GM19463 (cell line): ENCODE data around the gene KCNJ11.

Experiments
- ATAC-seq: cut with Tn5 transposase; IDR thresholded peaks from one replicate; pipeline ENCODE4 v1.9.1; 2021; ENCODE audit warnings: mild to moderate bottlenecking, moderate library complexity; ENCODE audit not compliant: unreplicated experiment

KCNJ11 gene

DNA sequence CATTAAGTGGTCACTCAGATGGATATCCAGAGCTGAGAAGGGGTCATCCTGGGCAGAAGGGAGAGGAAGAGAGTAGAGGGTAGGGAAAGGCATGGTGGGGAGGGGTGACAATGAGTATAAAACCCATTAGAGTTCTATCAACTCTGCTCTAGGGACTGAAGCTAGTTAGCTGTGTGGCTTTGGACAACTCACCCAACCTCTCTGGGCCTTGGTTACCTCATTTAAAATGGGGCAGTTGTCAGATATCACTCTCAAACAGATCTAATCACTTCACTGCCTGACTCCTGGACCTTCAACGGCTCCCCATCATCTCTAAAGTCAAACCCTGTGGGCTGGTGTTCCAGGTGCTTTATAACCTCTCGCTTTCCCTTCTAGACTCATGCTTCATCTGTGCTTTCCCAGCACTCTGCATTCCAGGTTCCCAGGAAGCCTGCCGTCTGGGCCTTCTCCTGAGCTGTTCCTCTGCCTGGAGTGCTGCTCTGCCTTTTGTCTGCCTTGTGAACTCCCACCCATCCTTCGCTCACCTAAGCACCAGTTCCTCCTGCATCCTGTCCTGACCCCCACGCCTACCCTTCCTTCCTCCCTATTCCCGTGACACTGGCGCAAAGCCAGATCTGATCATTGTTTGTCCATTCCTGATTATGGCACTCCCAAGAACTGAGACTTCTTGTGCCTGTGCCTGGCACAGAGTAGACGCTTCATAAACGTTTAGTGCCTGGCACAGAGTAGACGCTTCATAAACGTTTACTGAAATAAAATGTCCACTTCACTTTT lies 22.3 kb upstream of the KCNJ11 start:
- ATAC-seq = no peak

DNA sequence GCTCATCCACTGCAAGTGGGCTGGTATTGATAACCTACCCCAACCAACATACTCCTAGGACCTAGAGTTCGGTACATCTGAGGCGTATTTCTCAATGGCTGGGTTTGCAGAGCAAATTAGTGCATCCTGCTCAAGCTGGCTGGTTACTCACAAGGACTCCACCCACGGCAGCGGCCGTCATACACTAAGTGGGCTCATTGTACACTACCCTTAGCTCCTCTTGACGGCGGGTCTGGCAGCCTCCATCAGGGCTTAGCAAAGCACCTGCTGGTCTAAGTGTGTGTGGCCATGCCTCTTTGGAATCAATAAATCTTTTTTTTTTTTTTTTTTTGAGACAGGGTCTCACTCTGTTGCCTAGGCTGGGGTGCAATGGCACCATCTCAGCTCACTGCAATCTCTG lies 20.2 kb upstream of the KCNJ11 start:
- ATAC-seq = no peak

DNA sequence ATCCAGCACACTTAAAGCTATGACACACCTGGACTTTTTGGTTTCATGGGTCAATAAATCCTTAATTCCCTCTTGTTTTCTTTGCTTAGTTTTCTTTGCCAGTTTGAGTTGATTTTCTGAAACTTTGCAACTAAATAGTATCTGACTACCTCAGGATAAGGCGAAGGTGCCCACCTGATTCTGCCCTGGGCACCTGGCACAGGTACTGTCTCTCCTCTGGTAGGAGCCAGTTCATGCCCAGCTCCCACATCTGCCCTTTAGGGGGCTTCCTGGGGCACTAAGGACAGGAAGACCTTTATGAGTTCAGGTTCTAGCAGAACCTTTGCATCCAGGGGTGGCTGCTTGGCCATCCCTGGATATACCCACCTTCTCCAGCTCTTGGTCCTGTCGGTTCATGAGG lies 19.6 kb upstream of the KCNJ11 start:
- no peak for ATAC-seq

DNA sequence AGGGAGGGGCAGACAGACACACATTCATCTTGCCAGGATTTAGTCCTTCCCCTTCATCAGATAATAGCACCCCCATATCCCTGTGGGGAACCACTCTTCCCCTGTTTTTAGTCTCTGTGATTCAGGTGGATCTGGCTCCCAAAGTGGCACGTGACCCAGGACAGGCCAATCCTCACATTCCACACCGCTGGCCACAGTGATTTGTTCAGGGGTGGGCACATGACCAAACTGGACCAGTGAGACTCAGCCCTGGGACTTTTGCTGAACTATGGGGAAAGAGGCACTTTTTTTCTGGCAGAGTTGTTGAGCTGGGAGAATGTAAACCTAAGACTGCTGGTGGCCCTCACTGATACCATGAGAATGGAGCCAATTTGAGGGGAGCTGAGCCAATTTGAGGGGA lies 19.1 kb upstream of the KCNJ11 start:
- ATAC-seq = no peak

DNA sequence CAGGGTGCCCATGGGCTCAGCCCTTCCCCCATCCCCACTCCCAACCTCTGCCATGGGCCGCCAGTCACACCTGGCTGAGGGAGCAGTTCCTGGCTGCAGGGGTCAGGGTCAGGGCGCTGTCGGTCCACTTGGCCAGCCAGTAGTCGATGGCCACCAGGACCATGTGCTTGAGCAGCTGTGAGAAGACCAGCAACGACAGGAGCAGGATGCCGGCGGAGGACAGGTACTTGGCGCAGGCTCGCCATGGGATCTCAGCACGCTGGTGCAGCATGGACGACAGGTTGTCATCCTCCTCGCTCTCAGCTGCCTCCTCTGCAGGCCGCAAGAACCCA lies 18.3 kb upstream of the KCNJ11 start:
- no peak for ATAC-seq

DNA sequence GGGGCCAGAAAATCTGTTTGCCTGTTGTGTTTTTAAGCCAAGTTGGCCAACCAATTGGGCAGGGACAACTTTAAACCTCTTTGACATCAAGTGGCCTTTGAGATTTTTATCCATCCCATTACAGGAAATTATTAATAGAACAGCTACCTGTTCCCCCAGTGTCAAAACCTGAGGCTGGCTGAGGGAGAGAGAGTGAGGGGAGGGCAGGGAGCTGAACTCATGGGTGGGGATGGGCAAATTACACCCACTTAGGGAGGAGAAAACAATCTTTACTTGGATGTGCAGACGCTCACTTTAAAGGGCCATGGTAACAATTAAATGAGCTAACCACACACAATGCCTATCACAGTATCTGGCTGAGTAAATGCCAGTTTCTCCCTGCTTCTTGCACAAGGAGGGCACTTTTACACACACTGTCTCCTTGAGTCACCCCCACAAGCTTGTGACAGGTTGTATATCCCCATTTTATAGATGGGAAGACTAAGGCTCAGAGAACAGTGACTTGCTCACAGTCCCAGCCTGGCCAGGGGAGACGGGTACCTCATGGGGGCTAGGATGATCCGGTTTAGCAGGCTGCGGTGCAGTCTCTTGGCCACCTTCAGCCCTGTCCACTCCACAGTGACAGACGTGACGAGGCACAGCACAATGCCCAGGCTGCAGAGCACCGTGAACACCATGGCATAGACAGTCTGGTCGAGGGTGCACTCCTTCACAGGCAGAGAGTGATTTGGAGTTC lies 17.8 kb upstream of the KCNJ11 start:
- no peak for ATAC-seq

DNA sequence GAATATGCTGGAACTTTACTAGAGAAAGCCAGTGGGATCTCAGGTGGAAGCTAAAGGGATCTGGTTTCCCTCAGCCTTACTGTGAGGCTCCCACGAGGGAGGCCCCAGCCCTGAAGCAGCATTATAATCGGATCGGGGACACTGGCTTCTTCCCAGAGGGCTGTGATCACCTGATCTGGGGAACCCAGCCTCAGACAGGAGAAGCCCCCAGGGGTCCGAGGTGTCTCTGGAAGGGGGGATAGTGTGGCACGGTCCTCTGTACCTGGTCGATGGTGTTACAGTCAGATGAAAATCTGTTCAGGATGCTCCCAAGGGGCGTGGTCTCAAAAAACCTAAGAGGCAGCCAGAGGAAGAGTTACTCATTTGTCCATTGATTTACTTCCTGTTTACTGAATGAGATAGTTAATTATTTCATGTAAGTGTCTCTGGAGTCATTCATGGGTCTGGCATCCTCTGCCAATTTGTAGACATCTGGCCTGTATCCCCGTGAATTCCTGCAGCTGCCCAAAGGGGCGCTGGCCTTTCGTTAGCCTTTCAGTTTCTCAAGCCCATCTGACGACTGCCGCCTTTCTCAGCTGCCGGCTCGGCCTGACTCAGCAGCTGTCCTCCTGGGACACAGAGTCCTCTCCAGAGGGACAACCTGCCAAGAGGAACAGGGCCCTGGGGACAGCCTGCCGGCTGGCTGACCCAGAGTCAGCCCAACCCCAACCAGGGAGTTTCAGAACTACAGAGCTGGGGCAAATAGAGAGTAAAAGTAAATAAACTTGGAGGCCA lies 17.0 kb upstream of the KCNJ11 start:
- ATAC-seq = peak; percentile 71

DNA sequence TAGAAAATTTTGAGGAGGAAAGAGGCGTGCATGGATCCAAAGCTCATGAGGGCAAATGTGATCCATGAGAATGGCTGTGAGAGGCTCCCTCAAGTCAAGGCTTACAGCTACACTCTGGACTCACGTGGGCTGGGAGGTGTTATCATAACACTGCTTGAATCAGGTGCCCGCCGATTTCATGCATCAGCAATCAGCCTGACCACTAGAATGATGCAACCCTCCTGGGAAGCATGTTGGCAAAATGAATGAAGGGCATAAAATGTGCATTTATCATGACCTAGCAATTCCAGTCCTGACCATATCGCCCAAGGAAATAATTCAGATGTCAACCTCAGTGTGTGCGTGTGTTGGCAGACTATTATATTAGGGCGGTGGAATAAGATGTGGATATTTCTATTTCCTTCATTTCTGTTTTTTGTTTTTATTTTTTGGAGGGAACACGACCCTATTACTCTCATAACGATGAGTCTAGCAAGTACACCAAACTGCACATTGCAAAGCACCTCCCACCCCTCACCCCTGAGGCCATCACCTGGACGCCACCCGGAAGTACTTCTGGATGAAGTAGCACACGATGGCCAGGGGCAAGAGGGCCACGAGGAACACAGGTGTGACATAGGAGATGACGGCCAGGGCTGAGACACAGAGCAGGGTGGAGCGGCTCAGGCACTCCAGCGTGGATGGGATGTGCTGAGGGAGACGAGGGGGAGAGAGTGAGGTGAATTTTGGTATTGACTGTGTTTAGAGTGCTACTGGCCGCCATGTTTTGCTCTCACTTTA lies 15.7 kb upstream of the KCNJ11 start:
- no peak for ATAC-seq

DNA sequence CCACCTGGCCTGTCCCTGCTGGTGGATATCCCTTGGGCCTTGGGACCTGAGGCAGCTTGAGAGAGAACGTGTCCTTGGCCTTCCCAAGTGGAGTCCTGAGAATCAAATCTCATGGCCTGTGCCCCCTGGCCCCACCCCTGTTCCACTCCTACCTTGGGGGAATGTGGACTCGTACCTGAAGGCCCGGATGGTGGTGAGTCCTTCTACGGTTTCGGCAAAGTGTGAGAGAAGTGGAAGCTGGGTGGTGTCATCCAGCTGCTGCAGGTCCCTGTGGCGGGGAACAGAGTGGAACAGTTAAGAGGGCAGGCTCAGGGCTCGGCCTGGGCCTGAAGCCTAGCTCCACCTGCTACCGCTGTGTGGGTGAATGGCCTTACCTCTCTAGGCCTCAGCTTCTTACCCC lies 14.0 kb upstream of the KCNJ11 start:
- ATAC-seq = no peak

DNA sequence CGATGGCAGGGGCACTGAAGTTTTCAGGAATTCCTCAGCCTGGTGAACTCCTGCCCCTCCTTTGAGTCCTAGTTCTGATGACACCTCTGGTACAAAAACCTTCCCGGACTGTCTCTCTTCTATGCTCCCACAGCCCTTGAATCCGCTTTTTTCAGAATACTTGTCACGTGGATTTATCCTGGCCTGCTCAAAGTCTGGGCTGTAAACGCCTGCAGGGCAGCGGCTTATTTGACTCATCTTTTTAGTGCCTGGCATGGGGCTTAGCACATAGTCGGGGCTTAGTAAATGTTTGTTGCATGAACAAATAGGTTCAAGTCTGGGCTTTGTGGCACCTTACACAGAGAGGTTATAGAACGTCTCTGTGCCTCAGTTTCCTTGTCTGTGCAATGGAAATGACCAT lies 13.4 kb upstream of the KCNJ11 start:
- no peak for ATAC-seq

DNA sequence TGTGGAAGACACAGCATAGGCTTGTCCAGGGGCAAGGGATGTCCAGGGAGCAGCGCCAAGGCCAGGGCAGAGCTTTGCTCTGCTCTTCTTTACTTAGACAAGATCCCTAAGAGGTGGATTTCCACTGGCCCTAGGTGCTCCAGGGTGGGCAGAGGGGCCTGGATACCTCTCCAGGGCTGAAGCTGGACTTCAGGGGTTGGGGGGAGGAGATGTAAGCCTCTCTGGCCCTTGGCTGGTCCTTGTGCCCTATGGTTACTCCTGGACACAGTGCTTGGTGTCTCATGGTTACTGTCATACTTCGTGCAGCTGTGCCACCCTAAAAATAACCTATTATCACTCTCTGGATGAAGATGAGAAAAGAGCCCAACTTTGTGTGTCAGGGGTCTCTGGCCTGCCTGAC lies 12.9 kb upstream of the KCNJ11 start:
- no peak for ATAC-seq

DNA sequence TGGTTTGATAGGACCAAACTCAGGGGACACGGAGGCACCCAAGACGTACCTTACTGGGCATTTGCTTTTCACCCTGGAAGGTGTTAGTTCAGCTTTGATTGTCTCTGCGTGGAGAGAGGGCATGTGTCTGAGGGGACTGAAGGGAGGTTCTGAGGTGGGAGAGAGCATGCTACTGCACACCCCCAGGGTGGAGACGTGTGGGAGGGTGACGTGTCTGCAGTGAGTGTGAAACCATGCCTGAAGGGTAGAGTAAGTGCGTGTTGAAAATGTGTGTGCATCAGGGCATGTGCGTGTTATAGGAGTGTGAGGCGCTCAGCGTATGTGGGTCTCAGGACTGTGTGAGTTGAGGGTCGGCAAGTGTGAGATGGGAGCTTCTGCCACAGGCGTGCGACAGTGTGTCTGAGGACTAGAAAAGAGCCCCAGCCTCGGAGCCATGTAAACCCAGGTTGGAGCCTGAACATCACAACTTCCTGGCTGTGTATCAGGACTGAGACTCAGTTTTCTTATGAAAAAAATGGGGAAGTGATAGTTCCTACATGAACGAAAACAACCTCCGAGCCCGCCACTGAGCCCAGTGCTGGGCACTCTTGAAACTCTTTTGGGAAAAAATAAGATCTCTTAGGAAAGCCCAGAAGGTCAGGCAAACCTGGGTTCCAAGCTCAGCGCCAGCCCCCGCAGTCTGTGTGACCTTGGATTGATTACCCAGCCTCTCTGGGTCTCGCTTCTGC lies 11.8 kb upstream of the KCNJ11 start:
- ATAC-seq = no peak

DNA sequence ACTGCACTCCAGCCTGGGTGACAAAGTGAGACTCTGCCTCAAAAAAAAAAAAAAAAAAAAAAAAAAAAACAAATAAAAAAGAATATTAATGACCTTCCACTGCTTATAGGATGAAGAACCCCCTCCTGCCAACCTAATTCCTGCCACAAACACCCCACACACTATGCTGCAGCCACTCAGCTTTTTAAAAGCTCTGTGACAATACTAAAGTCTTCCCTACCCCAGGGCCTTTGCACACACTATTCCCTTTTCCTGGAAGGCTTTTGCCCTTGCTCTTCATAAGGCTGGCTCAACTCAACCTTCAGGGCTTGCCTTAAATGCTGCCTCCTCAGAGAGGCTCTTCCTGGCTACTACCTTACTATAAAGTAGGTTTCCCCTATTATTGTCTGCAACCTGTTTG lies 10.8 kb upstream of the KCNJ11 start:
- ATAC-seq = no peak

DNA sequence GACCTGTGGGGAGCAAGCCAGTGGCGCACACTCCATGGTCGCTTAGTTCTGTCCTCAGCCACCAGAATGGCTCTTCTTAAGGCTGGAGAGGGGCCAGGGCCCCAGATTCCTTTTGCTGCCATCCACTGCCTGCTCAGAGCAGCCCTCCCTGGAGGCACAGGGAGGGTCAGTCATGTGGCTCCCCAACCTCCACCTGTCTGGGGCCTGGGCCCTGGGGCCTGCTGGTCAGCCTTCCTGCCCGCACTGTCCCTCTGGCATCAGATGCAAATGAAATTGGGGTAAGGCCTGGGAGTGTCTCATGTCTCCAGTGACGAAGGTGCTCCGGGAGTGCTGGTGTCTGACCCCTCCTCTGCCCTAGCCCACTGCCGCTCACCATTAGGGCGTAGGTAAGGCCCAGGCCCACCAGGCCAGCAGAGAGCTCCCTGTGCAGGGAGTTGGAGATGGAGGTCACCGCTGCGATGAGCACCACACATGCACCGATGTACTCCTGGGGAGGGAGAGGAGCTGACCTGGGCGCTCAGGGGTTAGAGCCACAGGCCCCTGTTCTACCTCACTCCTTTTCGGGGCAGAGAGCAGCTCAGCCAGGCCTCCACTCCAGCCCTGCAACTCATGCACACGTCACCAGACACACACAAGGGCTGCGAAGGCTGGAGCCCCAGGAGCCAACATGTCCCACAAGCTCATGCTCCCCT lies 9.0 kb upstream of the KCNJ11 start:
- no peak for ATAC-seq

DNA sequence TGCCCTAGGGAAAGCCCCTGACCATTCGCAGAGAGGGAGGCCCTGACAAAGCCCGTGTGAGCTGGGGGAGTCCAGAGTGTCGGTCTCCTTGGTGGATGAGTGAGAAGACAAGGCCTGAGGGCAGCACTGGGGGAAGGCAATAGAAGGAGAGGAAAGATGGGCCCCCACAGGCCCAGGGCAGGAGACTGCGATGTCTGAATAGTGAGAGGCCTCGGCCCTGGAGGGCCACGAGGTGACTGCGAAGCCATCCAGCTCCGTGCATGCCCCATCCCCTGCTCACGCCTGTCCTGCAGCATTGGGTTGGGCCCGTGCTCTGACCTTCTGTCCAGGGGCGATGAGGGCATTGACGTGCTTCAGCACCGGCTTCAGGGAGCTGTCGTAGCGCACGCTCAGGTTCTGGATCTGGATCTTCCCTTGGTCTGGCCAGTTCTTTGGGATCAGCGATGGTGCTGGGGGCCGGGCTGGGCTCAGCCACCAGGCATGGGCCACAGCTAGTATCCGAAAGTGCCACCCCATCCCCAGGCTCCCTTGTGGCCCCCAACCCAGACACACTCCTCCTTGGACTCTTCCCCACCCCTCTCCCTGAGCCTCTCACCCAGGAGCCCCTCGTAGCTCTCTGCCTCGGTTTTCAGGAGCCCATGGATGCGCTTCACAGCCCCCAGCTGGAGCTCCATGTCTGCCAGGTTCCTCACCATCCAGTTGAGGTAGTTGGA lies 8.3 kb upstream of the KCNJ11 start:
- ATAC-seq = no peak

DNA sequence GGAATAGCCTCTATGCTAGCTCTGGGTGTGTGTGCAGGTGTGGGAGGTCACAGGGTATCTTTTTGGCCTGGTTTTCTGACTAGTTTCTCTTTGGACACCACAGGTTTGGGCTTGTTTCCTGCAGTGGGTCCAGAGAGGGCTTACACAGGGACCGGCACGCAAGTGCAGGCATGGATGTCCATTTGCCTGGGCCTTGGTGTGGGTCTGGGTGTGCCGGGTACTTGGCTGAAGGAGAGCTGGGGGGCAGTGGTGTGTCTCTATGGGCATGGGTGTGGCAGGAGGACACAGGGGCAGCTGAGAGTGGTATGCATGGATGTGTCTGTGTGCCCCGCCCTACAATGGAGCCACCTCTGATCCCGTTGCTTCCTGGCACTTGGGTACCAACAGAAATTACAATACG lies 7.5 kb upstream of the KCNJ11 start:
- ATAC-seq = no peak

DNA sequence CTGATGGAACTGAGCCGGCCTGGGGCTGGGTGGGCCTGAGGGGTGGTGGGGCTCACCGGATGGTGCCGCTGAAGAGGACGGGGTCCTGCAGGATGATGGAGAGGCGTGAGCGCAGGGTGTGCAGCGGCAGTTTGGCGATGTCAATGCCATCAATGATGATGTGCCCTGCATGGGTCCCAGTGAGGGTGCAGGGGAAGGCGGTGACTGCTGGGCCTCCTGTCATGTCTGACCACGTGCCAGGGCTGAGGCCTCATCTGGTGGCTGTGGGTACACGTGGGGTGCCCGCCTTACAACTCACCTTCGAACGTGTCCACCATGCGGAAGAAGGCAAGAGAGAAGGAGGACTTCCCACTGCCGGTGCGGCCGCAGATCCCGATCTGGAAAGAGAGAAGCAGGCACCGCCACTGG lies 7.1 kb upstream of the KCNJ11 start:
- ATAC-seq = no peak

DNA sequence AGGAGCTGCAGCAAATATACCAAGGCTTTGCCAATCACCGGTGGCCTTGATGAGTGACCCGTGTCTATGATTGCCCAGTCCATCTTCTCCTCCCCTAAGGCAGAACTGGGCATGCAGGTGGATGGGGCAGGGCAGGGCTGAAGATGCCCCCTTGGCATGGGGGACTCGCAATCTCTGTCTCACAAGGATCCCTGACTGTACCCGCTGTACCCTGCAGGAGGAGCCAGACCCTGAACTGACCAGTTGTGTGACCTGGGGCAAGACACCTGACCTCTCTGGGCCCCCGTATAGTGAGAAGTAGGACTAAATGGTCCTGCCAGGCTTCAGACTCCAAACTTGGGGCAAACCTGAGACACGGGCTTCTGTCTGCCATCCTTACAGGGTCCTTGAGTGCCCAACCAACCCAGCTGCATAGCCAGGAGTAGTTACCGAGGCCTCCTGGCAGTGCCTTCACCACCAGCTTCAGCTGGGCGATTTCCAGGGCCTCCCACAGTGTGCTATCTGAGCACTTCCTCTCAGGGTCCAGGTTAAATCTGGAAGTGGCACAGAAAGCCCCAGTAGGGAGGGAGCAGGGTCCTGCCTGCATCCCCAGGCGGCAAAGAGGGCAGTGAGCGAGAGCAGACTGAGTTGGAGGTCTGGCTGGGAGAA lies 6.4 kb upstream of the KCNJ11 start:
- no peak for ATAC-seq

DNA sequence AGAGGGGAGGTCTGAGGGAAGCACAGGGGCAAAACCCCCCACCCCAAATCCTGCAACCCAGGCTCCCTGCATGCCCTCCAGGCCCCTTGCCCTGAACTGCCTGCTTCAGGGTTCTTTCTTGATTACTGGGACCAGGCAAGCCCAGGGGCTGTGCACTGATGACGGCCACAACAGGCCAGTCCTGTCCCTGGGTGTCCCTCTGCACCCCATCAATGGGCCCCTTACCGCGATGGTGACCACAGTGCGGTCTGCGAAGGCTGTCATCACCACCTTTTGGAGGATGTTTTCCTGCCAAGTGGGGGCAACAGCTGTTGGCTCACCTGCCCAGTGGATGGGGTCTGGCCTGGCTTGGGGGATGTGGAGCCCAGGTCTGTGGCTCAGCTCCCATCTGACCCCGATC lies 5.0 kb upstream of the KCNJ11 start:
- ATAC-seq = no peak
